Caco-2 (cell line): ENCODE results near the gene ZNF474. TPM values are rescaled to one million over a fixed set of nuclear protein-coding genes. Genes with fewer than 3 reads are reported as not detected.

Experiments used
- BruUV-seq: library from RNA; stranded (reverse); fragments of 400-500 nt; replicated peaks from 2 replicates; lab custom pipeline; 2021; lab: Mats Ljungman, UMichigan
- CTCF ChIA-PET: fragments of 300-600 bp; sonication (Branson Sonifier 250); formaldehyde crosslinking; loops from one replicate; lab custom pipeline; 2022; ENCODE audit warnings: antibody characterized with exemption; lab: Charles Lee
- POLR2A ChIA-PET: fragments of 300-600 bp; sonication (Branson Sonifier 250); formaldehyde crosslinking; loops from one replicate; lab custom pipeline; 2022; ENCODE audit warnings: antibody characterized with exemption; lab: Charles Lee
- DNase-seq, 2 experiments: peaks; one replicate each; pipeline versions ENCODE4 v3.0.0 to v3.0.0-alpha.2; 2020 to 2022
- H3K27me3 ChIP-seq: replicated peaks from 2 replicates; pipeline ENCODE4 v1.6.0; 2011; ENCODE audit warnings: low read length; ENCODE audit not compliant: control insufficient read depth, insufficient read depth
- H3K36me3 ChIP-seq: 2 replicates; pipeline ENCODE4 v1.5.1; 2011; ENCODE audit warnings: low read length; ENCODE audit not compliant: control insufficient read depth, insufficient read depth
- H3K4me1 ChIP-seq: fragments of 250-450 bp; sonication (Bioruptor Pico); 2 replicates; pipeline ENCODE4 v1.5.1; 2020; ENCODE audit warnings: mild to moderate bottlenecking
- H3K4me3 ChIP-seq: 2 replicates; pipeline ENCODE4 v1.5.1; 2011; ENCODE audit warnings: low read depth, mild to moderate bottlenecking, control low read depth, low read length
- H3K9me3 ChIP-seq: fragments of 250-450 bp; sonication (Bioruptor Pico); 2 replicates; pipeline ENCODE4 v1.5.1; 2020; ENCODE audit warnings: mild to moderate bottlenecking, moderate library complexity
- H3K27ac Mint-ChIP-seq: one replicate; pipeline ENCODE4 v1.8.0; 2022; ENCODE audit warnings: mixed read lengths; ENCODE audit not compliant: unreplicated experiment
- H3K27me3 Mint-ChIP-seq: one replicate; pipeline ENCODE4 v1.8.0; 2022; ENCODE audit warnings: mixed read lengths; ENCODE audit not compliant: insufficient read depth, unreplicated experiment
- H3K36me3 Mint-ChIP-seq: one replicate; pipeline ENCODE4 v1.8.0; 2022; ENCODE audit warnings: mild to moderate bottlenecking, mixed read lengths; ENCODE audit not compliant: insufficient read depth, unreplicated experiment
- H3K4me1 Mint-ChIP-seq: one replicate; pipeline ENCODE4 v1.8.0; 2022; ENCODE audit warnings: low read depth, mixed read lengths; ENCODE audit not compliant: unreplicated experiment
- H3K4me3 Mint-ChIP-seq: one replicate; pipeline ENCODE4 v1.8.0; 2022; ENCODE audit warnings: mild to moderate bottlenecking, moderate library complexity, mixed read lengths; ENCODE audit not compliant: unreplicated experiment
- H3K9me3 Mint-ChIP-seq: one replicate; pipeline ENCODE4 v1.8.0; 2022; ENCODE audit warnings: mixed read lengths; ENCODE audit not compliant: unreplicated experiment
- CTCF ChIP-seq, 2 experiments: fragments of 200-600 bp in 1 of 2; IDR thresholded peaks; 1 replicate in 1 of 2; 2 replicates in 1 of 2; pipeline versions ENCODE4 v1.5.1 to v1.8.0; 2011 to 2022; ENCODE audit warnings: antibody characterized with exemption in 1 of 2, control low read depth in 1 of 2, inconsistent platforms in 1 of 2, low read depth in 1 of 2, low read length in 1 of 2, mild to moderate bottlenecking in 1 of 2, moderate library complexity in 1 of 2; ENCODE audit not compliant: insufficient read depth in 1 of 2, severe bottlenecking in 1 of 2, unreplicated experiment in 1 of 2
- intact Hi-C: fragments of 100-400 bp; cut with micrococcal nuclease; formaldehyde crosslinking; loops from one replicate; pipeline ENCODE4 v1.10.0; 2022; ENCODE audit not compliant: unreplicated experiment
- total RNA-seq: library from RNA; stranded (reverse); gene quantifications from 2 replicates; pipeline ENCODE4 v1.2.3, GENCODE V29; 2022

Gene ZNF474
- total RNA-seq, 1 experiment from 2014 or later, result not detected

- Mint-ChIP-seq H3K9me3 (no peaks in the 10 kb centered on the region), H3K27me3 (no peaks in the 10 kb centered on the region), H3K36me3 (no peaks in the 10 kb centered on the region), H3K27ac (no peak overlapping the region), H3K4me1 (no peaks in the 10 kb centered on the region), H3K4me3 (no peak overlapping the region)
- no peaks in the 10 kb centered on the region for H3K9me3 ChIP-seq
- H3K4me3 ChIP-seq, result no peak overlapping the region
- TF ChIP-seq CTCF (IDR thresholded peaks at IDR 0.05; ENCODE audit: insufficient read depth in 1 of 2, low read depth in 1 of 2, low read length in 1 of 2, severe bottlenecking in 1 of 2, unreplicated experiment in 1 of 2), result no peak
- no peak for DNase-seq
- intact Hi-C loops, result no loop called here
- CTCF ChIA-PET, result no interaction called here
- peaks cover 10% of the 10 kb centered on the region; the same call in 1 of the 2 replicates for H3K4me1 ChIP-seq
- POLR2A ChIA-PET, result no interaction called here
- no TSS peak for BruUV-seq
- no peaks in the 10 kb centered on the region for H3K36me3 ChIP-seq
- H3K27me3 ChIP-seq, result no peaks in the 10 kb centered on the region
Measured at GRCh38 chr5:122169350-122170103, 40.2 kb downstream of the ZNF474 start.

- H3K4me3 Mint-ChIP-seq, result no peak overlapping the region
- intact Hi-C loops, result no loop called here
- Histone ChIP-seq H3K4me3 (no peak overlapping the region), H3K9me3 (no peaks in the 10 kb centered on the region), H3K27me3 (no peaks in the 10 kb centered on the region), H3K36me3 (no peaks in the 10 kb centered on the region), H3K4me1 (peaks cover 4% of the 10 kb centered on the region; the same call in 1 of the 2 replicates)
- no peaks in the 10 kb centered on the region for H3K36me3 Mint-ChIP-seq
- CTCF ChIA-PET, result no interaction called here
- POLR2A ChIA-PET, result no interaction called here
- H3K9me3 Mint-ChIP-seq, result no peaks in the 10 kb centered on the region
- no TSS peak for BruUV-seq
- TF ChIP-seq CTCF (IDR thresholded peaks at IDR 0.05; ENCODE audit: insufficient read depth in 1 of 2, low read depth in 1 of 2, low read length in 1 of 2, severe bottlenecking in 1 of 2, unreplicated experiment in 1 of 2), result no peak
- peaks cover 2% of the 10 kb centered on the region for H3K27me3 Mint-ChIP-seq
- DNase-seq, result no peak
- no peak overlapping the region for H3K27ac Mint-ChIP-seq
- H3K4me1 Mint-ChIP-seq, result no peaks in the 10 kb centered on the region
Measured at GRCh38 chr5:122170620-122171019, 41.3 kb downstream of the ZNF474 start.

- Mint-ChIP-seq H3K9me3 (no peaks in the 10 kb centered on the region), H3K36me3 (no peaks in the 10 kb centered on the region), H3K4me3 (no peak overlapping the region), H3K27me3 (peaks cover 5% of the 10 kb centered on the region), H3K4me1 (no peaks in the 10 kb centered on the region), H3K27ac (no peak overlapping the region)
- Histone ChIP-seq H3K27me3 (no peaks in the 10 kb centered on the region), H3K4me1 (no peaks in the 10 kb centered on the region), H3K4me3 (no peak overlapping the region), H3K36me3 (no peaks in the 10 kb centered on the region), H3K9me3 (no peaks in the 10 kb centered on the region)
- intact Hi-C loops, result no loop called here
- CTCF ChIA-PET, result no interaction called here
- POLR2A ChIA-PET, result no interaction called here
- TF ChIP-seq CTCF (IDR thresholded peaks at IDR 0.05; ENCODE audit: insufficient read depth in 1 of 2, low read depth in 1 of 2, low read length in 1 of 2, severe bottlenecking in 1 of 2, unreplicated experiment in 1 of 2), result no peak
- no peak for DNase-seq
- no TSS peak for BruUV-seq
Measured at GRCh38 chr5:122172207-122172606, 42.9 kb downstream of the ZNF474 start.
